A549 (cell line): ENCODE measurements around the gene MLLT11. TPM values are rescaled to one million over a fixed set of nuclear protein-coding genes. Genes with fewer than 3 reads are reported as not detected.

Source experiments
- ATAC-seq, 2 experiments: fragments of 200-7000 bp in 1 of 2; fragments of >200 bp in 1 of 2; cut with Nextera tagmentation in 1 of 2; cut with Tn5 transposase in 1 of 2; 3 replicates each; pipeline versions ENCODE4 v1.8.0 to v1.9.1; 2018 to 2020; ENCODE audit warnings: mild to moderate bottlenecking in 1 of 2, moderate library complexity in 1 of 2
- CTCF ChIA-PET: fragments of 300-600 bp; sonication (Branson Sonifier 250); formaldehyde crosslinking; extraction: SDS; loops from one replicate; lab custom pipeline; 2021; ENCODE audit warnings: antibody characterized with exemption, inconsistent platforms; lab: Yijun Ruan, JAX
- POLR2A ChIA-PET: fragments of 350-600 bp; formaldehyde crosslinking; extraction: SDS; loops from one replicate; lab custom pipeline; 2021; ENCODE audit warnings: antibody characterized with exemption, inconsistent platforms; lab: Yijun Ruan, JAX
- DNase-seq, 2 experiments: peaks; one replicate each; pipeline versions ENCODE4 v3.0.0 to v3.0.0-alpha.2; 2011 to 2016; ENCODE audit warnings: low read depth in 1 of 2, low spot score in 1 of 2
- FAIRE-seq: peaks from 2 replicates; lab custom pipeline; 2011; peaks lifted over from hg19 to GRCh38; lab: Jason Lieb, UNC
- H3K27ac ChIP-seq, 2 experiments: fragments of >200 bp; sonication (Bioruptor Twin); formaldehyde crosslinking; 3 replicates each; pipeline ENCODE4 v1.5.1; 2016 to 2017
- H3K4me1 ChIP-seq: fragments of >200 bp; sonication (Bioruptor Twin); formaldehyde crosslinking; 3 replicates; pipeline ENCODE4 v1.6.1; 2016
- H3K4me2 ChIP-seq: fragments of >200 bp; sonication (Bioruptor Twin); formaldehyde crosslinking; 3 replicates; pipeline ENCODE4 v1.6.1; 2016
- H3K4me3 ChIP-seq: fragments of >200 bp; sonication (Bioruptor Twin); formaldehyde crosslinking; 3 replicates; pipeline ENCODE4 v1.5.1; 2016
- H3K9me3 ChIP-seq: fragments of >200 bp; sonication (Bioruptor Twin); formaldehyde crosslinking; 3 replicates; pipeline ENCODE4 v1.6.1; 2016
- BCL3 ChIP-seq: fragments of >200 bp; sonication (Bioruptor Twin); formaldehyde crosslinking; IDR thresholded peaks from 3 replicates; pipeline ENCODE4 v1.6.1; 2016
- BHLHE40 ChIP-seq: IDR thresholded peaks from 2 replicates; pipeline ENCODE4 v1.6.1; 2012; ENCODE audit warnings: low read depth, low read length, inconsistent platforms
- CBX8 ChIP-seq: fragments of 200-600 bp; sonication (generic); IDR thresholded peaks from 2 replicates; pipeline ENCODE4 v1.6.1; 2016
- CEBPB ChIP-seq, 2 experiments: fragments of >200 bp in 1 of 2; sonication (Bioruptor Twin) in 1 of 2; formaldehyde crosslinking in 1 of 2; IDR thresholded peaks; 2 replicates each; pipeline ENCODE4 v1.6.1; 2012 to 2016
- CHD4 ChIP-seq: fragments of 200-600 bp; sonication (generic); IDR thresholded peaks from 2 replicates; pipeline ENCODE4 v1.6.1; 2016; ENCODE audit warnings: antibody characterized with exemption, mild to moderate bottlenecking, borderline replicate concordance
- EHF ChIP-seq: fragments of 250-450 bp; sonication (Bioruptor Pico); IDR thresholded peaks from 2 replicates; pipeline ENCODE4 v1.5.0; 2020; ENCODE audit warnings: mild to moderate bottlenecking
- EHMT2 ChIP-seq: fragments of 200-600 bp; sonication (generic); IDR thresholded peaks from 2 replicates; pipeline ENCODE4 v1.6.1; 2016; ENCODE audit warnings: antibody characterized with exemption, low read depth, mild to moderate bottlenecking, moderate library complexity
- FOSB ChIP-seq: fragments of 250-450 bp; sonication (Bioruptor Pico); IDR thresholded peaks from 2 replicates; pipeline ENCODE4 v1.5.0; 2020; ENCODE audit warnings: mild to moderate bottlenecking, moderate library complexity
- FOXS1 ChIP-seq: fragments of 250-450 bp; sonication (Bioruptor Pico); IDR thresholded peaks from 2 replicates; pipeline ENCODE4 v1.5.0; 2020; ENCODE audit warnings: mild to moderate bottlenecking, moderate library complexity
- GATA3 ChIP-seq: IDR thresholded peaks from 2 replicates; pipeline ENCODE4 v1.6.1; 2012; ENCODE audit warnings: borderline replicate concordance
- HDAC2 ChIP-seq: fragments of 200-600 bp; sonication (generic); IDR thresholded peaks from 2 replicates; pipeline ENCODE4 v1.6.1; 2016
- HOXB13 ChIP-seq: fragments of 250-450 bp; sonication (Bioruptor Pico); IDR thresholded peaks from 2 replicates; pipeline ENCODE4 v1.5.0; 2020; ENCODE audit warnings: low read depth, mild to moderate bottlenecking, moderate library complexity
- MAFK ChIP-seq: fragments of 450-650 bp; IDR thresholded peaks from 2 replicates; pipeline ENCODE4 v1.6.1; 2014; ENCODE audit not compliant: partially characterized antibody
- MAX ChIP-seq: IDR thresholded peaks from 2 replicates; pipeline ENCODE4 v1.6.1; 2012
- MAZ ChIP-seq: fragments of 150-350 bp; IDR thresholded peaks from 2 replicates; pipeline ENCODE4 v1.6.1; 2014; ENCODE audit warnings: antibody characterized with exemption, low read depth, low read length, borderline replicate concordance
- NFE2L2 ChIP-seq: fragments of 150-350 bp; conservative IDR thresholded peaks from 2 replicates; pipeline ENCODE4 v1.6.1; 2014; ENCODE audit warnings: low read length
- NPAS2 ChIP-seq: fragments of 250-450 bp; sonication (Bioruptor Pico); IDR thresholded peaks from 2 replicates; pipeline ENCODE4 v1.8.0; 2022; ENCODE audit warnings: mild to moderate bottlenecking, moderate library complexity, borderline replicate concordance
- NR3C1 ChIP-seq: fragments of >200 bp; sonication (Bioruptor Twin); formaldehyde crosslinking; IDR thresholded peaks from 3 replicates; pipeline ENCODE4 v1.6.1; 2017
- PBX3 ChIP-seq: IDR thresholded peaks from 2 replicates; pipeline ENCODE4 v1.6.1; 2012
- POLR2A ChIP-seq: IDR thresholded peaks from 2 replicates; pipeline ENCODE4 v1.6.1; 2012; ENCODE audit warnings: mild to moderate bottlenecking, low read length
- RAD21 ChIP-seq, 2 experiments: fragments of >200 bp in 1 of 2; sonication (Bioruptor Twin) in 1 of 2; formaldehyde crosslinking in 1 of 2; IDR thresholded peaks in 1 of 2; conservative IDR thresholded peaks in 1 of 2; 2 replicates in 1 of 2; 3 replicates in 1 of 2; pipeline ENCODE4 v1.6.1; 2012 to 2018; ENCODE audit warnings: inconsistent platforms in 1 of 2
- RARB ChIP-seq: fragments of 250-450 bp; sonication (Bioruptor Pico); IDR thresholded peaks from 2 replicates; pipeline ENCODE4 v1.8.0; 2021; ENCODE audit warnings: mild to moderate bottlenecking, moderate library complexity
- RCOR1 ChIP-seq: fragments of 150-350 bp; IDR thresholded peaks from 2 replicates; pipeline ENCODE4 v1.6.1; 2014; ENCODE audit warnings: antibody characterized with exemption, low read length, low read depth
- TP53 ChIP-seq: fragments of 250-450 bp; sonication (Bioruptor Pico); IDR thresholded peaks from 2 replicates; pipeline ENCODE4 v1.5.0; 2021; ENCODE audit warnings: mild to moderate bottlenecking, moderate library complexity
- ZFP36 ChIP-seq: fragments of 450-650 bp; IDR thresholded peaks from 2 replicates; pipeline ENCODE4 v1.6.1; 2014; ENCODE audit warnings: borderline replicate concordance; ENCODE audit not compliant: partially characterized antibody
- ZNF302 ChIP-seq: fragments of 250-450 bp; sonication (Bioruptor Pico); IDR thresholded peaks from 2 replicates; pipeline ENCODE4 v1.9.0; 2021; ENCODE audit warnings: inconsistent platforms, mild to moderate bottlenecking, moderate library complexity
- ZSCAN20 ChIP-seq: fragments of 250-450 bp; sonication (Bioruptor Pico); IDR thresholded peaks from 2 replicates; pipeline ENCODE4 v1.8.0; 2022; ENCODE audit warnings: mild to moderate bottlenecking, moderate library complexity
- WGBS: methylation state at CpG from one replicate; pipeline ENCODE4 v1.1.6; 2017; ENCODE audit errors: missing lambda C conversion rate; 5-methylcytosine and 5-hydroxymethylcytosine counted together
- polyA plus RNA-seq, 4 experiments: library from polyadenylated mRNA; depleted of rRNA in 3 of 4; stranded (reverse); fragments of >200 nt; fragmentation: RNase III in 1 of 4; extraction: RNeasy Plus Mini Kit Qiagen cat#74134 plus additional on column Dnase treatment in 1 of 4; gene quantifications; 2 replicates in 3 of 4; 3 replicates in 1 of 4; pipeline ENCODE4 v1.2.3, GENCODE V29; 2011 to 2017

Gene MLLT11
- polyA plus RNA-seq, 2 of the 4 experiments (the other 2 are of a cell fraction) = 28.2 to 33.7 TPM

- TF ChIP-seq CHD4 (no peak), MAFK (peak; percentile 63), BCL3 (no peak), NFE2L2 (no peak), GATA3 (no peak), ZFP36 (no peak), BHLHE40 (no peak), MAZ (no peak), HOXB13 (CRISPR knock-in tag) (no peak), TP53 (CRISPR knock-in tag) (no peak), CBX8 (no peak), MAX (peak; percentile 35; the same call in 1 of the 2 replicates), RAD21 (conservative IDR thresholded peaks at IDR 0.05 in 1 of 2, IDR thresholded peaks at IDR 0.05 in 1 of 2) (no peak)
- TF ChIP-seq, all 56 proteins: peak for 2
- DNase-seq = peak in 1 of 2 experiments; percentile 64
- peak overlapping the region; percentile 98 for H3K4me2 ChIP-seq
- ChIA-PET POLR2A (interaction anchor here (0.8 to 5.6 kb wide), 5 partner anchors 9 to 13 kb away, joined by 3 to 34 read pairs (median 6); partner anchors contain the start of genes C1orf56 and GABPB2), CTCF (interaction anchor here (1.0 to 7.8 kb wide), 15 partner anchors 11 to 96 kb away, joined by 3 to 86 read pairs (median 4); partner anchors contain the start of genes GABPB2, MINDY1, PRUNE1 and TNFAIP8L2)
- H3K27ac ChIP-seq = peak overlapping the region; percentile 98 to 100
- peak overlapping the region; percentile 90 for H3K4me3 ChIP-seq
- peaks cover 53% of the 10 kb centered on the region for H3K4me1 ChIP-seq
- 2% methylated on average over 4 of the region's 4 CpGs for WGBS
- FAIRE-seq = no peak
- H3K9me3 ChIP-seq = no peaks in the 10 kb centered on the region
- peak; percentile 1 to 48; a peak in 3 of 6 replicates for ATAC-seq
These were observed 642 bp downstream of the MLLT11 start for GRCh38 chr1:151060657-151061421.

DNA sequence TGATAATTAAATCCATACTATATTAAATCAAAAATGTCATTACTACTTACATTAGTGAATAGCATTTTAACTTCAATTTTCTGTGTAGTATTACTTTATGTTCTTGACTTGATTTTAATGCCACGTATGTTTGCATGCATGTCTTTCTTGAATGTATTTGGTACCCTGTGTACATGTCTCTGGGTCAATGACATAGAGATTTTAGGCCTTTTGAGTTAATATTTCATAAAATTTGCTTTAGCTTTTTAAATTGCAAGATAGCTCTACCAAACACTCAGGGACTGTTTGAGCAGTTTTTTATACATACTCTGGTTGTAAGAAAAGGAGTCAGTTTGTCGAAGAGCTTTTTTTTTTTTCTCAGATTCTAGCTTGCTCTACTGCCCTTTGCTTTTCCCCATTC, 1.5 kb downstream of the MLLT11 start:
- peak overlapping the region; percentile 98 to 100 for H3K27ac ChIP-seq
- CTCF ChIA-PET = interaction anchor here (0.6 to 7.8 kb wide), 8 partner anchors 12 to 774 kb away, joined by 3 to 86 read pairs (median 6); partner anchors contain the start of genes C1orf56, GABPB2 and TNFAIP8L2
- H3K9me3 ChIP-seq = no peaks in the 10 kb centered on the region
- peak overlapping the region; percentile 90 for H3K4me3 ChIP-seq
- no peak for ATAC-seq
- FAIRE-seq = no peak
- peaks cover 44% of the 10 kb centered on the region for H3K4me1 ChIP-seq
- POLR2A ChIA-PET = interaction anchor here (1.3 to 5.6 kb wide), 3 partner anchors 9 to 14 kb away, joined by 5 to 34 read pairs (median 11); partner anchors contain the start of genes C1orf56 and GABPB2
- WGBS = 66% methylated on average over 2 of the region's 2 CpGs
- peak overlapping the region; percentile 98 for H3K4me2 ChIP-seq
- no peak for DNase-seq
- no peak for TF ChIP-seq NPAS2 (CRISPR knock-in tag)
- no peak for TF ChIP-seq BHLHE40
- no peak for TF ChIP-seq NFE2L2
- no peak for TF ChIP-seq ZSCAN20
- no peak for TF ChIP-seq POLR2A
- TF ChIP-seq HDAC2 = no peak
- no peak for TF ChIP-seq NR3C1
- no peak for TF ChIP-seq PBX3
- no peak for TF ChIP-seq CHD4
- no peak for TF ChIP-seq GATA3
- no peak for TF ChIP-seq FOXS1
- TF ChIP-seq FOSB (CRISPR knock-in tag) = no peak
- no peak for TF ChIP-seq ZNF302 (CRISPR knock-in tag)
- no peak for TF ChIP-seq EHMT2
- TF ChIP-seq CBX8 = no peak
- TF ChIP-seq RARB (CRISPR knock-in tag) = no peak
- no peak for TF ChIP-seq RCOR1
- no peak for TF ChIP-seq EHF
- TF ChIP-seq CEBPB (IDR thresholded peaks at IDR 0.05) = no peak
